K562 (cell line): ENCODE measurements around the gene NFIB. TPM values are rescaled to one million over a fixed set of nuclear protein-coding genes. Genes with fewer than 3 reads are reported as not detected.

Source experiments
- COPS2 ChIP-seq: fragments of 450-650 bp; conservative IDR thresholded peaks from 2 replicates; pipeline ENCODE4 v1.6.1; 2016; ENCODE audit warnings: mild to moderate bottlenecking, moderate library complexity
- polyA plus RNA-seq, 8 experiments: library from polyadenylated mRNA; depleted of rRNA in 4 of 8; stranded (reverse) in 5 of 8; unstranded in 3 of 8; fragments of >200 nt; fragmentation: Nextera tagmentation in 2 of 8; fragmentation: Illumina TruSeq in 1 of 8; extraction: Ambion mirVana in 2 of 8; extraction: Trizol in 1 of 8; gene quantifications; 2 replicates each; pipeline versions ENCODE4 v1.2.1 to v1.2.3, GENCODE V29; 2011 to 2014; ENCODE audit warnings: inconsistent platforms in 1 of 8, missing spikeins in 1 of 8
- total RNA-seq, 7 experiments: library from RNA; depleted of rRNA in 6 of 7; stranded (reverse); fragments of >200 nt in 6 of 7; fragmentation: Illumina TruSeq in 2 of 7; extraction: Trizol in 2 of 7; gene quantifications; 2 replicates each; pipeline versions ENCODE4 v1.2.1 to v1.2.3, GENCODE V29; 2011 to 2021; ENCODE audit warnings: low replicate concordance in 1 of 7
- TF ChIP-seq, protein P1 (sequence below), 2 experiments: fragments of 450-650 bp; formaldehyde crosslinking in 1 of 2; IDR thresholded peaks; 2 replicates each; pipeline versions ENCODE4 v1.4.0 to v1.6.1; 2014 to 2020; ENCODE audit warnings: mild to moderate bottlenecking in 2 of 2, borderline replicate concordance in 1 of 2, low read depth in 1 of 2

The NFIB gene
- total and polyA plus RNA-seq, 9 of the 15 experiments (the other 6 are each of a cell fraction or from before 2014, with no cell fraction given) = 1.2 to 3.3 (median 1.9) TPM

DNA sequence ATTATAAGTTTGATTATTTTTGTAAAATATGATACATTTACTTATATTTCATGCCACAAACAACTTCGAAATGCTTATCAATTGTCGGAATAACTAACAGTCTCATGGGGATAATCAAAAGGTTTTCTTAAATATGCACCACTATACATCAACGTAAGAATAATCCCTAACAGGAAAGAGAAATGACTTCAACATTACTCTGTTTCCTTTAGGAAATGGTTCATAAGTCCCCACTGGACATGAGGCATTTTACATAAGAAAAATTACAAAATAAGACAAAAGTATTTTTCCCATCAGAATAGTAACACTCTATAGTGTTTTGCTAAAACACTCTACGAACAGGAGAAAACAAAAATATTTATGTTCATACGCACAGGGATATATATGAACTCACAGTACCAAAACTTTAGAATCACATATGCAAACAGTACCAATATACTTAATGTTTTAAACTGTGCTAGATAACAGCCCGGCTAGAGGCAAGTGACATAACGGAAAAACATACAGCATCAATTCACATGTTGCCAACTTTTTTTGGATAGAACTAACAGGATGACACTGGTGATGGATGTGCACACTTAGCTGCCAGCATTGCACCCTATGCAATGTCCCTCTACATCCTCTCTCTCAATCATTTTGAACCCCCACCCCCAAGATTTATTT, 120.5 kb downstream of the NFIB start (continued):
- TF ChIP-seq, protein P1, sequence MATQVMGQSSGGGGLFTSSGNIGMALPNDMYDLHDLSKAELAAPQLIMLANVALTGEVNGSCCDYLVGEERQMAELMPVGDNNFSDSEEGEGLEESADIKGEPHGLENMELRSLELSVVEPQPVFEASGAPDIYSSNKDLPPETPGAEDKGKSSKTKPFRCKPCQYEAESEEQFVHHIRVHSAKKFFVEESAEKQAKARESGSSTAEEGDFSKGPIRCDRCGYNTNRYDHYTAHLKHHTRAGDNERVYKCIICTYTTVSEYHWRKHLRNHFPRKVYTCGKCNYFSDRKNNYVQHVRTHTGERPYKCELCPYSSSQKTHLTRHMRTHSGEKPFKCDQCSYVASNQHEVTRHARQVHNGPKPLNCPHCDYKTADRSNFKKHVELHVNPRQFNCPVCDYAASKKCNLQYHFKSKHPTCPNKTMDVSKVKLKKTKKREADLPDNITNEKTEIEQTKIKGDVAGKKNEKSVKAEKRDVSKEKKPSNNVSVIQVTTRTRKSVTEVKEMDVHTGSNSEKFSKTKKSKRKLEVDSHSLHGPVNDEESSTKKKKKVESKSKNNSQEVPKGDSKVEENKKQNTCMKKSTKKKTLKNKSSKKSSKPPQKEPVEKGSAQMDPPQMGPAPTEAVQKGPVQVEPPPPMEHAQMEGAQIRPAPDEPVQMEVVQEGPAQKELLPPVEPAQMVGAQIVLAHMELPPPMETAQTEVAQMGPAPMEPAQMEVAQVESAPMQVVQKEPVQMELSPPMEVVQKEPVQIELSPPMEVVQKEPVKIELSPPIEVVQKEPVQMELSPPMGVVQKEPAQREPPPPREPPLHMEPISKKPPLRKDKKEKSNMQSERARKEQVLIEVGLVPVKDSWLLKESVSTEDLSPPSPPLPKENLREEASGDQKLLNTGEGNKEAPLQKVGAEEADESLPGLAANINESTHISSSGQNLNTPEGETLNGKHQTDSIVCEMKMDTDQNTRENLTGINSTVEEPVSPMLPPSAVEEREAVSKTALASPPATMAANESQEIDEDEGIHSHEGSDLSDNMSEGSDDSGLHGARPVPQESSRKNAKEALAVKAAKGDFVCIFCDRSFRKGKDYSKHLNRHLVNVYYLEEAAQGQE (IDR thresholded peaks at IDR 0.05; ENCODE audit: borderline replicate concordance) = no peak
- TF ChIP-seq, protein P1 (CRISPR knock-in tag; IDR thresholded peaks at IDR 0.05; ENCODE audit: low read depth) = no peak
- no peak for TF ChIP-seq COPS2
